MM.1S (cell line): ENCODE measurements around the gene ELP4.

ENCODE experiments used
- DNase-seq: peaks from one replicate; pipeline ENCODE4 v3.0.0-alpha.2; 2015
- H2AFZ ChIP-seq: fragments of 300-600 bp; sonication (generic); 2 replicates; pipeline ENCODE4 v1.6.0; 2016; ENCODE audit warnings: antibody characterized with exemption, low read length
- H3F3A ChIP-seq: fragments of 300-600 bp; sonication (generic); 2 replicates; pipeline ENCODE4 v1.6.1; 2016; ENCODE audit warnings: mild to moderate bottlenecking, antibody characterized with exemption, low read length, moderate library complexity, mixed read lengths; ENCODE audit not compliant: insufficient read depth
- H3K27ac ChIP-seq: fragments of 300-600 bp; sonication (generic); 2 replicates; pipeline ENCODE4 v1.5.1; 2016; ENCODE audit warnings: mild to moderate bottlenecking, low read length
- H3K27me3 ChIP-seq: fragments of 300-600 bp; sonication (generic); replicated peaks from 2 replicates; pipeline ENCODE4 v1.6.0; 2016; ENCODE audit warnings: low read length; ENCODE audit not compliant: insufficient read depth
- H3K36me3 ChIP-seq: fragments of 300-600 bp; sonication (generic); replicated peaks from 2 replicates; pipeline ENCODE4 v1.6.1; 2016; ENCODE audit warnings: mild to moderate bottlenecking, low read length, mixed read lengths; ENCODE audit not compliant: insufficient read depth
- H3K4me1 ChIP-seq: fragments of 300-600 bp; sonication (generic); 2 replicates; pipeline ENCODE4 v1.6.1; 2016; ENCODE audit warnings: low read length, mixed read lengths
- H3K4me2 ChIP-seq: fragments of 300-600 bp; sonication (generic); 2 replicates; pipeline ENCODE4 v1.6.0; 2016; ENCODE audit warnings: low read depth, low read length
- H3K4me3 ChIP-seq: fragments of 300-600 bp; sonication (generic); 2 replicates; pipeline ENCODE4 v1.5.1; 2016; ENCODE audit warnings: low read length, mixed read lengths
- H3K79me2 ChIP-seq: fragments of 300-600 bp; sonication (generic); 2 replicates; pipeline ENCODE4 v1.6.1; 2016; ENCODE audit warnings: mixed run types, low read length, mixed read lengths
- H3K9ac ChIP-seq: fragments of 300-600 bp; sonication (generic); 2 replicates; pipeline ENCODE4 v1.6.1; 2016; ENCODE audit warnings: low read length, mixed read lengths
- H3K9me2 ChIP-seq: fragments of 300-600 bp; sonication (generic); replicated peaks from 2 replicates; pipeline ENCODE4 v1.6.1; 2016; ENCODE audit warnings: mild to moderate bottlenecking, low read length, mixed read lengths; ENCODE audit not compliant: insufficient read depth
- H3K9me3 ChIP-seq: fragments of 300-600 bp; sonication (generic); replicated peaks from 2 replicates; pipeline ENCODE4 v1.6.1; 2016; ENCODE audit warnings: mild to moderate bottlenecking, low read length, mixed read lengths; ENCODE audit not compliant: insufficient read depth
- H4K20me1 ChIP-seq: fragments of 300-600 bp; sonication (generic); 2 replicates; pipeline ENCODE4 v1.6.1; 2016; ENCODE audit warnings: mild to moderate bottlenecking, low read length, moderate library complexity, mixed read lengths; ENCODE audit not compliant: insufficient read depth
- CTCF ChIP-seq: fragments of 300-600 bp; sonication (generic); IDR thresholded peaks from 2 replicates; pipeline ENCODE4 v1.5.1; 2016; ENCODE audit warnings: antibody characterized with exemption, low read length, mixed read lengths
- EZH2 ChIP-seq: fragments of 300-600 bp; sonication (generic); optimal IDR thresholded peaks from 2 replicates; pipeline ENCODE3; 2017; ENCODE audit warnings: low read depth, mild to moderate bottlenecking, antibody characterized with exemption, low read length, mixed read lengths
- EZH2phosphoT487 ChIP-seq: fragments of 300-600 bp; sonication (generic); IDR thresholded peaks from 2 replicates; pipeline ENCODE4 v1.6.1; 2018; ENCODE audit warnings: antibody characterized with exemption, low read length

The ELP4 gene

GRCh38 chr11:31480930-31481329, 28.6 kb upstream of the ELP4 start:
- Histone ChIP-seq H3K4me2 (no peak overlapping the region), H3K9me2 (no peaks in the 10 kb centered on the region), H3K4me3 (no peak overlapping the region), H3K9me3 (no peaks in the 10 kb centered on the region), H3K79me2 (no peaks in the 10 kb centered on the region), H2AFZ (no peak overlapping the region), H3F3A (no peaks in the 10 kb centered on the region), H4K20me1 (no peaks in the 10 kb centered on the region), H3K4me1 (no peaks in the 10 kb centered on the region), H3K36me3 (no peaks in the 10 kb centered on the region), H3K9ac (no peak overlapping the region), H3K27me3 (no peaks in the 10 kb centered on the region), H3K27ac (no peak overlapping the region)
- TF ChIP-seq CTCF (no peak), EZH2phosphoT487 (no peak), EZH2 (no peak)
- DNase-seq: no peak

- no peaks in the 10 kb centered on the region for H3K9me3 ChIP-seq
- H2AFZ ChIP-seq: no peak overlapping the region
- no peaks in the 10 kb centered on the region for H3K36me3 ChIP-seq
- H3K9ac ChIP-seq: no peak overlapping the region
- H3K27me3 ChIP-seq: no peaks in the 10 kb centered on the region
- no peak overlapping the region for H3K27ac ChIP-seq
- H3K9me2 ChIP-seq: no peaks in the 10 kb centered on the region
- no peak for TF ChIP-seq EZH2
- no peak for TF ChIP-seq EZH2phosphoT487
- TF ChIP-seq CTCF: no peak
- H4K20me1 ChIP-seq: no peaks in the 10 kb centered on the region
- no peaks in the 10 kb centered on the region for H3K4me1 ChIP-seq
- H3K4me2 ChIP-seq: no peak overlapping the region
- H3F3A ChIP-seq: no peaks in the 10 kb centered on the region
- no peak for DNase-seq
- peaks cover 2% of the 10 kb centered on the region; the same call in 1 of the 2 replicates for H3K79me2 ChIP-seq
- no peak overlapping the region for H3K4me3 ChIP-seq
These were observed 25.1 kb upstream of the ELP4 start for GRCh38 chr11:31484497-31484896.

GRCh38 chr11:31487848-31488247, 21.7 kb upstream of the ELP4 start:
- Histone ChIP-seq H3F3A (no peaks in the 10 kb centered on the region), H3K36me3 (no peaks in the 10 kb centered on the region), H3K9me2 (no peaks in the 10 kb centered on the region), H3K27ac (no peak overlapping the region), H3K4me3 (no peak overlapping the region), H3K27me3 (no peaks in the 10 kb centered on the region), H4K20me1 (no peaks in the 10 kb centered on the region), H3K4me1 (no peaks in the 10 kb centered on the region), H3K9ac (no peak overlapping the region), H3K4me2 (no peak overlapping the region), H3K79me2 (peaks cover 4% of the 10 kb centered on the region; the same call in 1 of the 2 replicates), H3K9me3 (no peaks in the 10 kb centered on the region), H2AFZ (no peak overlapping the region)
- peak; percentile 43 for TF ChIP-seq CTCF
- no peak for TF ChIP-seq EZH2
- DNase-seq: peak; percentile 34
